HCT116 (cell line): ENCODE measurements around the gene PHOX2A.

Source experiments
- EGR1 ChIP-seq: IDR thresholded peaks from 2 replicates; pipeline ENCODE4 v1.6.1; 2012; ENCODE audit warnings: low read depth
- EZH2 ChIP-seq: fragments of 200-600 bp; sonication (generic); IDR thresholded peaks from 2 replicates; pipeline ENCODE4 v1.6.1; 2017; ENCODE audit warnings: antibody characterized with exemption, mixed run types
- EZH2phosphoT487 ChIP-seq: fragments of 200-600 bp; IDR thresholded peaks from 2 replicates; pipeline ENCODE4 v1.6.1; 2018; ENCODE audit warnings: antibody characterized with exemption, borderline replicate concordance
- POLR2A ChIP-seq: IDR thresholded peaks from 2 replicates; pipeline ENCODE4 v1.7.0; 2011; ENCODE audit warnings: borderline replicate concordance; ENCODE audit not compliant: insufficient read depth, insufficient read length; ENCODE audit errors: extremely low read depth
- POLR2AphosphoS5 ChIP-seq: IDR thresholded peaks from 2 replicates; pipeline ENCODE4 v1.6.1; 2011; ENCODE audit warnings: mild to moderate bottlenecking, low read depth, low read length, moderate library complexity
- RAD21 ChIP-seq: IDR thresholded peaks from 2 replicates; pipeline ENCODE4 v1.6.1; 2012; ENCODE audit warnings: low read depth, mild to moderate bottlenecking
- SIN3A ChIP-seq: IDR thresholded peaks from 2 replicates; pipeline ENCODE4 v1.6.1; 2012; ENCODE audit warnings: low read depth
- ZNF274 ChIP-seq: fragments of 200-500 bp; sonication (Bioruptor generic); IDR thresholded peaks from 2 replicates; pipeline ENCODE4 v1.6.1; 2014; ENCODE audit warnings: mild to moderate bottlenecking, low read depth, low read length, inconsistent platforms
- TF ChIP-seq, protein P1 (sequence below), 3 experiments: fragments of 200-600 bp in 1 of 3; sonication (generic) in 1 of 3; IDR thresholded peaks in 2 of 3; conservative IDR thresholded peaks in 1 of 3; 2 replicates each; pipeline ENCODE4 v1.5.1; 2012 to 2017; ENCODE audit warnings: low read depth in 2 of 3, low read length in 2 of 3, antibody characterized with exemption in 1 of 3, borderline replicate concordance in 1 of 3, control low read depth in 1 of 3, mild to moderate bottlenecking in 1 of 3, mixed read lengths in 1 of 3, mixed run types in 1 of 3, moderate library complexity in 1 of 3; ENCODE audit not compliant: insufficient read depth in 1 of 3
- TF ChIP-seq, protein P2 (sequence below): IDR thresholded peaks from 2 replicates; pipeline ENCODE4 v1.6.1; 2012

DNA sequence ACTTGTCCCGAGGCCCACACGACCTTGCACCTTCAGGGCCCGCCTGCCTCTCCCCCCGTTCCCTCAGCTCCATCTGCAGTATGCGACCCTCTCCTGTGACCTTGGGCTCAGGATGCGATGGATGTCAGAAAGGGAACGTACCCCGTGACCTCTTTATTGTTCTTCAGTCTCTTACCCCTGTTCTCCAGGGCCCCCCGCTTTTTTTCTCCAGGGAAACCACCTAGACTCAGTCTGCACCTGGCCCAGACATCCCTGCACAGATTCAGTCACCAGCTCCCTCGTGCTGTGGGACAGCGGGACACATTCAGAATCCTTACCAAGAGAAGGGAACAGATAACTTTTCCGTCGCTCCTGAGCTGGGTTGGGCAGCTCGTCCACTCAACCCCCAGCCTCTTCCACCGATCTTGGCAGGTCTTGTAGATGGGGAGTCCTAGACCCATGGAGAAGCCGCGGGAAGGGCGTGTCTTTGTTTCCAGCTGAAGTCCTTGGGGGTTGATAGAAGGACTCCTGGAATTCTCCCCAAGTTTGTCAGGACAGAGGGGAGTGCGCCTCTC lies 1.4 kb upstream of the PHOX2A start:
- TF ChIP-seq, protein P1, sequence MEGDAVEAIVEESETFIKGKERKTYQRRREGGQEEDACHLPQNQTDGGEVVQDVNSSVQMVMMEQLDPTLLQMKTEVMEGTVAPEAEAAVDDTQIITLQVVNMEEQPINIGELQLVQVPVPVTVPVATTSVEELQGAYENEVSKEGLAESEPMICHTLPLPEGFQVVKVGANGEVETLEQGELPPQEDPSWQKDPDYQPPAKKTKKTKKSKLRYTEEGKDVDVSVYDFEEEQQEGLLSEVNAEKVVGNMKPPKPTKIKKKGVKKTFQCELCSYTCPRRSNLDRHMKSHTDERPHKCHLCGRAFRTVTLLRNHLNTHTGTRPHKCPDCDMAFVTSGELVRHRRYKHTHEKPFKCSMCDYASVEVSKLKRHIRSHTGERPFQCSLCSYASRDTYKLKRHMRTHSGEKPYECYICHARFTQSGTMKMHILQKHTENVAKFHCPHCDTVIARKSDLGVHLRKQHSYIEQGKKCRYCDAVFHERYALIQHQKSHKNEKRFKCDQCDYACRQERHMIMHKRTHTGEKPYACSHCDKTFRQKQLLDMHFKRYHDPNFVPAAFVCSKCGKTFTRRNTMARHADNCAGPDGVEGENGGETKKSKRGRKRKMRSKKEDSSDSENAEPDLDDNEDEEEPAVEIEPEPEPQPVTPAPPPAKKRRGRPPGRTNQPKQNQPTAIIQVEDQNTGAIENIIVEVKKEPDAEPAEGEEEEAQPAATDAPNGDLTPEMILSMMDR (IDR thresholded peaks at IDR 0.05 in 2 of 3, conservative IDR thresholded peaks at IDR 0.05 in 1 of 3; ENCODE audit: borderline replicate concordance in 1 of 3, insufficient read depth in 1 of 3, low read depth in 2 of 3, low read length in 2 of 3): no peak
- TF ChIP-seq RAD21 (no peak), POLR2A (no peak), EZH2 (no peak), POLR2AphosphoS5 (no peak), ZNF274 (no peak), EGR1 (no peak), EZH2phosphoT487 (no peak), SIN3A (no peak)
- TF ChIP-seq, protein P2, sequence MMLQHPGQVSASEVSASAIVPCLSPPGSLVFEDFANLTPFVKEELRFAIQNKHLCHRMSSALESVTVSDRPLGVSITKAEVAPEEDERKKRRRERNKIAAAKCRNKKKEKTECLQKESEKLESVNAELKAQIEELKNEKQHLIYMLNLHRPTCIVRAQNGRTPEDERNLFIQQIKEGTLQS: no peak
